ENCODE results near the gene SEMA4B. TPM values are rescaled to one million over a fixed set of nuclear protein-coding genes. Genes with fewer than 3 reads are reported as not detected.
A peak's percentile ranks its signal among the peaks of the same experiment; 100 is the strongest.
"Not testable (repeated sequence)": the region's sequence is repeated elsewhere in the genome, so short reads cannot be mapped to it uniquely, and the experiment has no call there.

Gene SEMA4B
- total and polyA plus RNA-seq, 10 of the 15 experiments (the other 5 are each of a cell fraction or from before 2014, with no cell fraction given): 0.87 to 26.0 (median 9.3) TPM

- Histone ChIP-seq H3K27ac (ENCODE audit: control insufficient read depth, insufficient read depth) (no peak overlapping the region), H3K36me3 (ENCODE audit: control insufficient read depth in 2 of 2, insufficient read depth in 2 of 2, low read length in 1 of 2) (peaks cover 2 to 4% of the 10 kb centered on the region in 2 experiments), H3K9me3 (replicated peaks; ENCODE audit: control insufficient read depth, insufficient read depth, low read length) (no peaks in the 10 kb centered on the region), H3K4me2 (ENCODE audit: control insufficient read depth, insufficient read depth) (no peak overlapping the region), H3K4me1 (ENCODE audit: control insufficient read depth, insufficient read depth, low read length) (no peaks in the 10 kb centered on the region), H3K79me2 (ENCODE audit: control insufficient read depth, insufficient read depth, low read length) (peaks cover 27% of the 10 kb centered on the region), H3K4me3 (no peak overlapping the region), H3K9ac (ENCODE audit: control insufficient read depth, insufficient read depth, low read length) (no peak overlapping the region), H4K20me1 (ENCODE audit: control insufficient read depth, insufficient read depth) (no peaks in the 10 kb centered on the region), H3K27me3 (replicated peaks in 1 of 2; ENCODE audit: control insufficient read depth in 2 of 2, insufficient read depth in 2 of 2, low read length in 1 of 2) (no peaks in the 10 kb centered on the region), H2AFZ (ENCODE audit: control insufficient read depth, low read depth, low read length) (no peak overlapping the region)
- DNase-seq (ENCODE audit: low read depth, low spot score) (no peak), FAIRE-seq (no peak), ATAC-seq (peak; percentile 27; the same call in 1 of the 3 replicates)
- POLR2A ChIA-PET: interaction anchor here (0.6 kb wide), 1 partner anchor 115 kb away, joined by 3 read pairs; no protein-coding TSS in a partner anchor
- TF ChIP-seq BHLHE40 (IDR thresholded peaks at IDR 0.05; ENCODE audit: borderline replicate concordance in 1 of 2, low read depth in 2 of 2, low read length in 1 of 2) (no peak), MEF2B (IDR thresholded peaks at IDR 0.05; ENCODE audit: partially characterized antibody, poor library complexity, severe bottlenecking) (no peak), ASH2L (IDR thresholded peaks at IDR 0.05; ENCODE audit: borderline replicate concordance, low read depth) (no peak), CBFB (IDR thresholded peaks at IDR 0.05; ENCODE audit: low read depth) (no peak), KAT2A (conservative IDR thresholded peaks at IDR 0.05; ENCODE audit: control insufficient read depth, low read depth, low read length) (no peak), SMARCA5 (IDR thresholded peaks at IDR 0.05) (no peak)
- WGBS (ENCODE audit: insufficient coverage, insufficient replicate concordance, low lambda C conversion rate, missing lambda C conversion rate): 78% methylated on average over 7 of the region's 7 CpGs
- CTCF ChIA-PET: interaction anchor here (0.7 to 1.5 kb wide), 6 partner anchors 11 to 129 kb away, joined by 3 to 5 read pairs (median 3); no protein-coding TSS in a partner anchor
- BruUV-seq (replicated peaks): TSS peak; percentile 14
- SMC1A ChIA-PET (ENCODE audit: uncharacterized antibody, unreplicated experiment): interaction anchor here (0.9 to 2.5 kb wide), 6 partner anchors 10 to 122 kb away, joined by 3 to 11 read pairs (median 4); partner anchors contain the start of gene SEMA4B
- intact Hi-C loops (cut with micrococcal nuclease; ENCODE audit: unreplicated experiment): no loop called here
- in situ Hi-C loops (cut with MboI): no loop called here
- RAD21 ChIA-PET (ENCODE audit: unreplicated experiment): no interaction called here
These were observed 70.5 kb downstream of the SEMA4B start for GRCh38 chr15:90271459-90272166.

- H3K79me2 ChIP-seq (ENCODE audit: control insufficient read depth, insufficient read depth, low read length); FAIRE-seq; SMC1A ChIA-PET (ENCODE audit: uncharacterized antibody, unreplicated experiment); H3K4me1 ChIP-seq (ENCODE audit: control insufficient read depth, insufficient read depth, low read length); H3K27me3 ChIP-seq (replicated peaks in 1 of 2; ENCODE audit: control insufficient read depth in 2 of 2, insufficient read depth in 2 of 2, low read length in 1 of 2); H3K9ac ChIP-seq (ENCODE audit: control insufficient read depth, insufficient read depth, low read length); RAD21 ChIA-PET (ENCODE audit: unreplicated experiment); BruUV-seq (replicated peaks); in situ Hi-C loops (cut with MboI); H3K36me3 ChIP-seq (ENCODE audit: control insufficient read depth in 2 of 2, insufficient read depth in 2 of 2, low read length in 1 of 2); H3K9me3 ChIP-seq (replicated peaks; ENCODE audit: control insufficient read depth, insufficient read depth, low read length); H2AFZ ChIP-seq (ENCODE audit: control insufficient read depth, low read depth, low read length); H4K20me1 ChIP-seq (ENCODE audit: control insufficient read depth, insufficient read depth); H3K4me3 ChIP-seq; POLR2A ChIA-PET; intact Hi-C loops (cut with micrococcal nuclease; ENCODE audit: unreplicated experiment); H3K4me2 ChIP-seq (ENCODE audit: control insufficient read depth, insufficient read depth); H3K27ac ChIP-seq (ENCODE audit: control insufficient read depth, insufficient read depth); DNase-seq (ENCODE audit: low read depth, low spot score); ATAC-seq: not testable (repeated sequence)
- WGBS (ENCODE audit: insufficient coverage, insufficient replicate concordance, low lambda C conversion rate, missing lambda C conversion rate): 96% methylated on average over 12 of the region's 12 CpGs
- CTCF ChIA-PET: interaction anchor here (1.3 to 2.0 kb wide), 2 partner anchors 8 to 12 kb away, joined by 4 to 6 read pairs; no protein-coding TSS in a partner anchor
These were observed 77.3 kb downstream of the SEMA4B start for GRCh38 chr15:90278467-90278866.

Small RNA genes within 50 kb of the gene (small RNA-seq; reads per million reads assigned to genes)
- not detected for gene RN7SL346P

Other genes starting within 250 kb of the SEMA4B start
Only the 7 nearest of the 8 such genes appear.
- gene IDH2, start 98.9 kb upstream of the SEMA4B start, total RNA-seq (2014; rRNA removed): 272 and 292 TPM in 2 replicates
- 164 and 165 TPM in 2 replicates for gene IDH2, start 98.9 kb upstream of the SEMA4B start, total RNA-seq (2014; rRNA removed; fragmentation: Illumina TruSeq; extraction: Trizol)
- gene IDH2, start 98.9 kb upstream of the SEMA4B start, total RNA-seq (2021): 271 and 294 TPM in 2 replicates
- gene IDH2, start 98.9 kb upstream of the SEMA4B start, polyA plus RNA-seq (2011; rRNA removed): 130 and 247 TPM in 2 replicates
- gene IDH2, start 98.9 kb upstream of the SEMA4B start, polyA plus RNA-seq (2014; fragmentation: Illumina TruSeq; extraction: Trizol): 143 and 238 TPM in 2 replicates
- gene IDH2, start 98.9 kb upstream of the SEMA4B start, polyA plus RNA-seq (2014; fragmentation: Nextera tagmentation; extraction: Ambion mirVana): 10 to 100 TPM in 1 of 2 experiments, 1 to 10 TPM in 1; 2.3 to 15.4 TPM
- gene IDH2, start 98.9 kb upstream of the SEMA4B start, polyA plus RNA-seq (2014; rRNA removed): 225 and 254 TPM in 2 replicates
- gene IDH2, start 98.9 kb upstream of the SEMA4B start, polyA plus RNA-seq (2016; fragmentation: Nextera tagmentation; extraction: Ambion mirVana): 100 to 1,000 TPM; 318 to 358 TPM
- gene CIB1, start 32.6 kb downstream of the SEMA4B start, total RNA-seq (2014; rRNA removed): 67.1 and 73.8 TPM in 2 replicates
- gene CIB1, start 32.6 kb downstream of the SEMA4B start, total RNA-seq (2014; rRNA removed; fragmentation: Illumina TruSeq; extraction: Trizol): 51.4 and 53.0 TPM in 2 replicates
- gene CIB1, start 32.6 kb downstream of the SEMA4B start, total RNA-seq (2021): 80.8 and 88.8 TPM in 2 replicates
- gene CIB1, start 32.6 kb downstream of the SEMA4B start, polyA plus RNA-seq (2011; rRNA removed): 78.5 and 155 TPM in 2 replicates
- gene CIB1, start 32.6 kb downstream of the SEMA4B start, polyA plus RNA-seq (2014; fragmentation: Illumina TruSeq; extraction: Trizol): 42.7 and 83.0 TPM in 2 replicates
- gene CIB1, start 32.6 kb downstream of the SEMA4B start, polyA plus RNA-seq (2014; fragmentation: Nextera tagmentation; extraction: Ambion mirVana): 10 to 100 TPM; 10.8 to 42.5 TPM
- 141 and 142 TPM in 2 replicates for gene CIB1, start 32.6 kb downstream of the SEMA4B start, polyA plus RNA-seq (2014; rRNA removed)
- 100 to 1,000 TPM; 128 to 134 TPM for gene CIB1, start 32.6 kb downstream of the SEMA4B start, polyA plus RNA-seq (2016; fragmentation: Nextera tagmentation; extraction: Ambion mirVana)
- gene GDPGP1, start 32.9 kb downstream of the SEMA4B start, total RNA-seq (2014; rRNA removed): 5.2 and 5.6 TPM in 2 replicates
- 2.7 and 3.5 TPM in 2 replicates for gene GDPGP1, start 32.9 kb downstream of the SEMA4B start, total RNA-seq (2014; rRNA removed; fragmentation: Illumina TruSeq; extraction: Trizol)
- 7.8 and 8.9 TPM in 2 replicates for gene GDPGP1, start 32.9 kb downstream of the SEMA4B start, total RNA-seq (2021)
- gene GDPGP1, start 32.9 kb downstream of the SEMA4B start, polyA plus RNA-seq (2011; rRNA removed): 1.5 and 3.2 TPM in 2 replicates
- 0.90 and 2.2 TPM in 2 replicates for gene GDPGP1, start 32.9 kb downstream of the SEMA4B start, polyA plus RNA-seq (2014; fragmentation: Illumina TruSeq; extraction: Trizol)
- gene GDPGP1, start 32.9 kb downstream of the SEMA4B start, polyA plus RNA-seq (2014; fragmentation: Nextera tagmentation; extraction: Ambion mirVana): under 1 TPM; 0.68 to 0.85 TPM
- gene GDPGP1, start 32.9 kb downstream of the SEMA4B start, polyA plus RNA-seq (2014; rRNA removed): 4.3 TPM in 2 replicates
- 1 to 10 TPM; 2.1 to 3.8 TPM for gene GDPGP1, start 32.9 kb downstream of the SEMA4B start, polyA plus RNA-seq (2016; fragmentation: Nextera tagmentation; extraction: Ambion mirVana)
- 0.05 and 0.11 TPM in 2 replicates for gene TTLL13, start 48.2 kb downstream of the SEMA4B start, total RNA-seq (2014; rRNA removed)
- gene TTLL13, start 48.2 kb downstream of the SEMA4B start, total RNA-seq (2014; rRNA removed; fragmentation: Illumina TruSeq; extraction: Trizol): 0.09 TPM in 1 of 2 replicates, not detected in the other
- gene TTLL13, start 48.2 kb downstream of the SEMA4B start, total RNA-seq (2021): 0.13 and 0.19 TPM in 2 replicates
- 0.26 and 0.27 TPM in 2 replicates for gene TTLL13, start 48.2 kb downstream of the SEMA4B start, polyA plus RNA-seq (2011; rRNA removed)
- gene TTLL13, start 48.2 kb downstream of the SEMA4B start, polyA plus RNA-seq (2014; fragmentation: Illumina TruSeq; extraction: Trizol): 0.13 and 0.22 TPM in 2 replicates
- under 1 TPM in 1 of 2 experiments, not detected in 1; 0.03 TPM for gene TTLL13, start 48.2 kb downstream of the SEMA4B start, polyA plus RNA-seq (2014; fragmentation: Nextera tagmentation; extraction: Ambion mirVana)
- gene TTLL13, start 48.2 kb downstream of the SEMA4B start, polyA plus RNA-seq (2014; rRNA removed): 0.17 and 0.22 TPM in 2 replicates
- under 1 TPM; 0.09 to 0.32 TPM for gene TTLL13, start 48.2 kb downstream of the SEMA4B start, polyA plus RNA-seq (2016; fragmentation: Nextera tagmentation; extraction: Ambion mirVana)
- gene NGRN, start 64.3 kb downstream of the SEMA4B start, total RNA-seq (2014; rRNA removed): 22.9 and 26.0 TPM in 2 replicates
- 17.8 and 18.2 TPM in 2 replicates for gene NGRN, start 64.3 kb downstream of the SEMA4B start, total RNA-seq (2014; rRNA removed; fragmentation: Illumina TruSeq; extraction: Trizol)
- gene NGRN, start 64.3 kb downstream of the SEMA4B start, total RNA-seq (2021): 22.9 and 25.7 TPM in 2 replicates
- 28.4 and 29.5 TPM in 2 replicates for gene NGRN, start 64.3 kb downstream of the SEMA4B start, polyA plus RNA-seq (2011; rRNA removed)
- 18.3 and 20.8 TPM in 2 replicates for gene NGRN, start 64.3 kb downstream of the SEMA4B start, polyA plus RNA-seq (2014; fragmentation: Illumina TruSeq; extraction: Trizol)
- 10 to 100 TPM in 1 of 2 experiments, 1 to 10 TPM in 1; 5.8 to 11.2 TPM for gene NGRN, start 64.3 kb downstream of the SEMA4B start, polyA plus RNA-seq (2014; fragmentation: Nextera tagmentation; extraction: Ambion mirVana)
- 22.2 and 23.6 TPM in 2 replicates for gene NGRN, start 64.3 kb downstream of the SEMA4B start, polyA plus RNA-seq (2014; rRNA removed)
- gene NGRN, start 64.3 kb downstream of the SEMA4B start, polyA plus RNA-seq (2016; fragmentation: Nextera tagmentation; extraction: Ambion mirVana): 10 to 100 TPM; 29.2 to 31.3 TPM
- gene ZNF774, start 151.0 kb downstream of the SEMA4B start, total RNA-seq (2014; rRNA removed): 1.5 and 1.7 TPM in 2 replicates
- 1.7 and 2.3 TPM in 2 replicates for gene ZNF774, start 151.0 kb downstream of the SEMA4B start, total RNA-seq (2014; rRNA removed; fragmentation: Illumina TruSeq; extraction: Trizol)
- gene ZNF774, start 151.0 kb downstream of the SEMA4B start, total RNA-seq (2021): 1.7 TPM in 2 replicates
- 0.87 and 0.98 TPM in 2 replicates for gene ZNF774, start 151.0 kb downstream of the SEMA4B start, polyA plus RNA-seq (2011; rRNA removed)
- gene ZNF774, start 151.0 kb downstream of the SEMA4B start, polyA plus RNA-seq (2014; fragmentation: Illumina TruSeq; extraction: Trizol): 2.0 and 2.4 TPM in 2 replicates
- under 1 TPM; 0.35 to 0.40 TPM for gene ZNF774, start 151.0 kb downstream of the SEMA4B start, polyA plus RNA-seq (2014; fragmentation: Nextera tagmentation; extraction: Ambion mirVana)
- gene ZNF774, start 151.0 kb downstream of the SEMA4B start, polyA plus RNA-seq (2014; rRNA removed): 2.2 and 2.5 TPM in 2 replicates
- 1 to 10 TPM in 1 of 2 experiments, under 1 TPM in 1; 0.54 to 1.8 TPM for gene ZNF774, start 151.0 kb downstream of the SEMA4B start, polyA plus RNA-seq (2016; fragmentation: Nextera tagmentation; extraction: Ambion mirVana)
- 124 and 140 TPM in 2 replicates for gene IQGAP1, start 186.9 kb downstream of the SEMA4B start, total RNA-seq (2014; rRNA removed)
- gene IQGAP1, start 186.9 kb downstream of the SEMA4B start, total RNA-seq (2014; rRNA removed; fragmentation: Illumina TruSeq; extraction: Trizol): 222 and 234 TPM in 2 replicates
- gene IQGAP1, start 186.9 kb downstream of the SEMA4B start, total RNA-seq (2021): 118 and 122 TPM in 2 replicates
- gene IQGAP1, start 186.9 kb downstream of the SEMA4B start, polyA plus RNA-seq (2011; rRNA removed): 110 and 149 TPM in 2 replicates
- 250 and 338 TPM in 2 replicates for gene IQGAP1, start 186.9 kb downstream of the SEMA4B start, polyA plus RNA-seq (2014; fragmentation: Illumina TruSeq; extraction: Trizol)
- gene IQGAP1, start 186.9 kb downstream of the SEMA4B start, polyA plus RNA-seq (2014; fragmentation: Nextera tagmentation; extraction: Ambion mirVana): 10 to 100 TPM; 65.2 to 66.6 TPM
- 96.6 and 115 TPM in 2 replicates for gene IQGAP1, start 186.9 kb downstream of the SEMA4B start, polyA plus RNA-seq (2014; rRNA removed)
- 100 to 1,000 TPM in 1 of 2 experiments, 10 to 100 TPM in 1; 99.6 to 103 TPM for gene IQGAP1, start 186.9 kb downstream of the SEMA4B start, polyA plus RNA-seq (2016; fragmentation: Nextera tagmentation; extraction: Ambion mirVana)